ENCODE data around the gene MUC15.
"Not testable (repeated sequence)": the region's sequence is repeated elsewhere in the genome, so short reads cannot be mapped to it uniquely, and the experiment has no call there.

Gene MUC15

GRCh38 chr11:26571861-26572654, at the start of gene MUC15:
MUC15 (minus strand) TSS chr11:26572263; CDS start chr11:26567094, 5,169 bp downstream.
- DNase-seq = no peak

- DNase-seq = no peak
These were observed 49.1 kb upstream of the MUC15 start for GRCh38 chr11:26621132-26621531.

- DNase-seq = no peak
These were observed 48.4 kb upstream of the MUC15 start for GRCh38 chr11:26620282-26621045.

- DNase-seq = no peak
These were observed 46.4 kb upstream of the MUC15 start for GRCh38 chr11:26618441-26618840.

GRCh38 chr11:26613759-26614158, 41.7 kb upstream of the MUC15 start:
- DNase-seq = no peak

- no peak for DNase-seq
These were observed 36.6 kb upstream of the MUC15 start for GRCh38 chr11:26608507-26609146.

GRCh38 chr11:26607725-26608506, 35.9 kb upstream of the MUC15 start:
- DNase-seq = no peak

- no peak for DNase-seq
These were observed 27.9 kb upstream of the MUC15 start for GRCh38 chr11:26599876-26600434.

- DNase-seq = no peak
These were observed 27.4 kb upstream of the MUC15 start for GRCh38 chr11:26599425-26599824.

GRCh38 chr11:26597899-26598298, 25.8 kb upstream of the MUC15 start:
- no peak for DNase-seq

- not testable (repeated sequence) for DNase-seq
These were observed 25.1 kb upstream of the MUC15 start for GRCh38 chr11:26597049-26597689.

- DNase-seq = not testable (repeated sequence)
These were observed 23.3 kb upstream of the MUC15 start for GRCh38 chr11:26595207-26595865.

GRCh38 chr11:26593691-26594090, 21.6 kb upstream of the MUC15 start:
- no peak for DNase-seq

GRCh38 chr11:26587073-26587472, 15.0 kb upstream of the MUC15 start:
- DNase-seq = no peak

- no peak for DNase-seq
These were observed 12.8 kb upstream of the MUC15 start for GRCh38 chr11:26584818-26585217.

- no peak for DNase-seq
These were observed 11.5 kb upstream of the MUC15 start for GRCh38 chr11:26583550-26583949.

- no peak for DNase-seq
These were observed 8.9 kb upstream of the MUC15 start for GRCh38 chr11:26580929-26581328.

- no peak for DNase-seq
These were observed 7.6 kb upstream of the MUC15 start for GRCh38 chr11:26579683-26580082.

- DNase-seq = no peak
These were observed 7.1 kb upstream of the MUC15 start for GRCh38 chr11:26578998-26579661.

- DNase-seq = no peak
These were observed 3.9 kb upstream of the MUC15 start for GRCh38 chr11:26575946-26576345.

GRCh38 chr11:26573896-26574295, 1.8 kb upstream of the MUC15 start:
- no peak for DNase-seq

Data from right hindlimb (tissue), 1 donor.